ENCODE data around the gene NPAS3.

NPAS3 gene

GRCh38 chr14:33611405-33612196 is 672.9 kb downstream of the NPAS3 start:
- no peaks in the 10 kb centered on the region for H3K27me3 ChIP-seq (ENCODE audit: insufficient read depth, poor library complexity, severe bottlenecking)
- no peak overlapping the region for H3K4me3 ChIP-seq (replicated peaks; ENCODE audit: insufficient read depth, low read length)
- DNase-seq (ENCODE audit: low read depth in 1 of 2, low spot score in 1 of 2): no peak
- H3K27ac ChIP-seq (replicated peaks): no peak overlapping the region
- TF ChIP-seq CTCF (IDR thresholded peaks at IDR 0.05; ENCODE audit: insufficient read depth, low read length) (no peak), SPI1 (IDR thresholded peaks at IDR 0.05; ENCODE audit: borderline replicate concordance, low read depth) (no peak), POLR2AphosphoS5 (IDR thresholded peaks at IDR 0.05; ENCODE audit: low read depth) (no peak), GABPA (IDR thresholded peaks at IDR 0.05; ENCODE audit: low read depth) (no peak)
- TF ChIP-seq, protein P1, sequence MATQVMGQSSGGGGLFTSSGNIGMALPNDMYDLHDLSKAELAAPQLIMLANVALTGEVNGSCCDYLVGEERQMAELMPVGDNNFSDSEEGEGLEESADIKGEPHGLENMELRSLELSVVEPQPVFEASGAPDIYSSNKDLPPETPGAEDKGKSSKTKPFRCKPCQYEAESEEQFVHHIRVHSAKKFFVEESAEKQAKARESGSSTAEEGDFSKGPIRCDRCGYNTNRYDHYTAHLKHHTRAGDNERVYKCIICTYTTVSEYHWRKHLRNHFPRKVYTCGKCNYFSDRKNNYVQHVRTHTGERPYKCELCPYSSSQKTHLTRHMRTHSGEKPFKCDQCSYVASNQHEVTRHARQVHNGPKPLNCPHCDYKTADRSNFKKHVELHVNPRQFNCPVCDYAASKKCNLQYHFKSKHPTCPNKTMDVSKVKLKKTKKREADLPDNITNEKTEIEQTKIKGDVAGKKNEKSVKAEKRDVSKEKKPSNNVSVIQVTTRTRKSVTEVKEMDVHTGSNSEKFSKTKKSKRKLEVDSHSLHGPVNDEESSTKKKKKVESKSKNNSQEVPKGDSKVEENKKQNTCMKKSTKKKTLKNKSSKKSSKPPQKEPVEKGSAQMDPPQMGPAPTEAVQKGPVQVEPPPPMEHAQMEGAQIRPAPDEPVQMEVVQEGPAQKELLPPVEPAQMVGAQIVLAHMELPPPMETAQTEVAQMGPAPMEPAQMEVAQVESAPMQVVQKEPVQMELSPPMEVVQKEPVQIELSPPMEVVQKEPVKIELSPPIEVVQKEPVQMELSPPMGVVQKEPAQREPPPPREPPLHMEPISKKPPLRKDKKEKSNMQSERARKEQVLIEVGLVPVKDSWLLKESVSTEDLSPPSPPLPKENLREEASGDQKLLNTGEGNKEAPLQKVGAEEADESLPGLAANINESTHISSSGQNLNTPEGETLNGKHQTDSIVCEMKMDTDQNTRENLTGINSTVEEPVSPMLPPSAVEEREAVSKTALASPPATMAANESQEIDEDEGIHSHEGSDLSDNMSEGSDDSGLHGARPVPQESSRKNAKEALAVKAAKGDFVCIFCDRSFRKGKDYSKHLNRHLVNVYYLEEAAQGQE (IDR thresholded peaks at IDR 0.05; ENCODE audit: insufficient replicate concordance, low read depth): no peak

DNA sequence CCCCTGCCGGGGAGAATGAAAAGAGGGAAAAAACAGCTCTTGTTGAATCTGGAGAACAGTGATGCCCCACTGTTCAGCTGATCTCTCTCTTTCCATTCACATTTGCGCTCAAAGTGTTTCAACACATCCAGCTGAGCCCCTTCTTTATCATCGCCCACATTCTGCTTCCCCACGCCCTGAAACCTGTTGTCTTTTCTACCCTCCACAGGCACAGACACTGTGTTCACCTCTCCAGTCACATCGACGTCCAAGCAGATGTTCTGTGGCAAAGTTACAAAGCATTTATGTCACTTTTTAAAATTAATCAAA is 673.5 kb downstream of the NPAS3 start:
- no peaks in the 10 kb centered on the region for H3K27me3 ChIP-seq (ENCODE audit: insufficient read depth, poor library complexity, severe bottlenecking)

DNA sequence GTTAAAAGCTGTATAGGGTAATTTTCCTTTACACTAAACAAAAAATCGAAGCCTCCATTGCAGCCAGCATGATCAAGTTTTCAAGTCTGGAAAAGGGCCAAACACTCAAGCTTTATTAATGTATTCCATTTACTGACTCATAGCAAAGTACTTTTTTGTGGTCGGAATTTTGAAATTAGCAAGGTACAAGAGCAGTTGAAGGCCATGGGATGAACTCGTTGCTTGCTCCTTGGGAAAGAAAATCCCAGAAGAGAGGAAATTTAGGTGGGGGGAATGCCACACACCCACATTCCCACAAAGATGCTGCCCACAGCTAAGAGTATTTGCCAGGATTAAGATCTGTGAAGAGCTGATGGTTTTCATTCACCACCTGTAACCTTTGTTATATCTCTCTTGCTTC is 678.5 kb downstream of the NPAS3 start:
- no peak overlapping the region for H3K4me3 ChIP-seq (replicated peaks; ENCODE audit: insufficient read depth, low read length)
- no peak for DNase-seq (ENCODE audit: low read depth in 1 of 2, low spot score in 1 of 2)
- no peaks in the 10 kb centered on the region for H3K27me3 ChIP-seq (ENCODE audit: insufficient read depth, poor library complexity, severe bottlenecking)
- H3K27ac ChIP-seq (replicated peaks): no peak overlapping the region
- no peak for TF ChIP-seq POLR2AphosphoS5 (IDR thresholded peaks at IDR 0.05; ENCODE audit: low read depth)
- TF ChIP-seq SPI1 (IDR thresholded peaks at IDR 0.05; ENCODE audit: borderline replicate concordance, low read depth): no peak
- TF ChIP-seq, protein P1 (IDR thresholded peaks at IDR 0.05; ENCODE audit: insufficient replicate concordance, low read depth): no peak
- no peak for TF ChIP-seq GABPA (IDR thresholded peaks at IDR 0.05; ENCODE audit: low read depth)
- TF ChIP-seq CTCF (IDR thresholded peaks at IDR 0.05; ENCODE audit: insufficient read depth, low read length): no peak

More for the DNA sequence above, 673.5 kb downstream of the NPAS3 start:
- Histone ChIP-seq H3K27ac (replicated peaks) (no peak overlapping the region), H3K4me3 (replicated peaks; ENCODE audit: insufficient read depth, low read length) (no peak overlapping the region)
- no peak for DNase-seq (ENCODE audit: low read depth in 1 of 2, low spot score in 1 of 2)
- TF ChIP-seq, protein P1 (IDR thresholded peaks at IDR 0.05; ENCODE audit: insufficient replicate concordance, low read depth): no peak
- TF ChIP-seq SPI1 (IDR thresholded peaks at IDR 0.05; ENCODE audit: borderline replicate concordance, low read depth) (no peak), GABPA (IDR thresholded peaks at IDR 0.05; ENCODE audit: low read depth) (no peak), POLR2AphosphoS5 (IDR thresholded peaks at IDR 0.05; ENCODE audit: low read depth) (no peak), CTCF (IDR thresholded peaks at IDR 0.05; ENCODE audit: insufficient read depth, low read length) (no peak)

Data from HL-60 (cell line).